RPMI7951 (cell line): ENCODE measurements around the gene TJP3. TPM values are rescaled to one million over a fixed set of nuclear protein-coding genes. Genes with fewer than 3 reads are reported as not detected.

Experiments used
- DNase-seq: peaks from one replicate; pipeline ENCODE4 v3.0.0-alpha.2; 2012; ENCODE audit warnings: low read depth
- total RNA-seq: library from RNA; depleted of rRNA; stranded (reverse); fragments of >200 nt; shearing (Covaris generic); gene quantifications from 2 replicates; pipeline ENCODE4 v1.2.3, GENCODE V29; 2014

Gene TJP3
- total RNA-seq, 1 experiment from 2014 or later, result not detected

DNA sequence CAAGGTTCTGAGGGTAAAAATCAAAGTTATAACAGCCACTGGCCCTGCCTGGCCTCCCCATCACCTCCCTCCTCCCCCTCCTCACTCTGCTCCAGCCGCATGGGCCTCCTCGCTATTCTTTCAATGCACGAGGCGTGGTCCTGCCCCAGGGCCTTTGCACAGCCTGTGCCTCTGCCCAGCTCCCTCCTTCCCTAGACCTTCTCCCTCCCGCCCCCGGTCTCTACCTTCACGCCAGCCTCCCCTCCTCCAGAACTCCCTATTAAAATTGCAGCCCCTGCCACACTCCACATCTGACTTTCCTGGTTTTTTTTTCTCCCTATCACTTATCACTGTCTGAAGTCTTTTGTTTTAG lies 60.5 kb downstream of the TJP3 start:
- DNase-seq, result no peak

DNA sequence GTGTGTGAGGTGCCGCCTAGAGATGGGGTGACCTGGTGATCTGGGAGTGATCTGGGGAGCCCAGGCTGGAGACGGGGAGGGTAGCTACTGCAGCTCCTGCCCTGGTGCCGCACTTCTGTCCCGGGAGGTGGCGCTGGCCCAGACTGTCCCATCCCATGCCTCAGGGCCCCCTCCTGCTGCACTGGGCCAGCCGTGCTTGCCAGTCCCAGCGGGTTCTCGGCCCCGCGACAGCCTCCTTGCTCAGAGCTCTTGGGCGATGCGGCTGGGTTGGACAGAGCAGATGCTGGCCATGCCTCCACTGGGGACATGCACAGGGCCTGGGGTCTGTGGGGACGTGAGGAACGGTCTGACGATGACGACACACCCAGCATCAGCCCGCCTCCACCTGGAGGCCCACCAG lies 61.3 kb downstream of the TJP3 start:
- no peak for DNase-seq

DNA sequence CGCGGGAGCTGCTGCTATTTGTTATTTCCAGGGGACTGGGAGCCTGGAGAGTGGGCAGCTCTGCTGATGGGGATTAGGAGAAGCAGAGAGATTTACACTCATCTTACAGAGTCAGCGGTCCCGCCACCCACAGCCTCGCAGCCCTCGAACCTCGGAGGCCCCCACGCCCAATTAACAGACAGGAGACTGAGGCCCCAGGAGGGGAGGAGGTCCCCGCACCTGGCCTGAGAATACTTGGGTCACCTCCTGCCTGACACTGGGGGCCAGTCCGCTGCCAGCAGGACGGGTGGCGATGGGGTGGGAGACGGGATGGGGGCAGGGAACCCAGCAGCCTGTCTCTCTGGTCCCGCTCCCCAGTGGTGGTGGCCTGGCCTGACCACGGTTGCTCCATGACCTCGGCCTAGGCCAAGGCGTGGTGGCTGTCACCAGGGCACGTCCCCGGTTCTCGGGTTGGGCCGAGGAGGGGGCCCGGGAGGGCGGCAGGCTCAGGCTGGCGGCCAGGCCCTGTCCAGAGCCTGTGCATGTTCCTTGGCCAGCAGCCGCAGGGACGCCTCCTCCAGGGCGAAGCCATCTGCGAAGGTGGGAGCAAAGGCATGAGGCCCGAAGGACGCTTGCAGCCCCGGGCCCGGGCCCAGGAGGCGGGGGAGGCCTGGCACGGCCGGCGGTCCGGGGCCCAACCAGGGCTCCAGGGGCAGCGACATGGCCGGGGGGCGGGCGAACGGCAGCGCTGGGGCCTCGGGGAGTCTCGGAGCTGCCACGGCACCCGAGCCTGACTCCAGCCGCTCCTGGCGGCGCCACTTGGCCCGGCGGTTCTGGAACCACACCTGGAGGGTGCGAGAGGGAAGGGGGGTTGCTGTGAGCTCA lies 62.2 kb downstream of the TJP3 start:
- no peak for DNase-seq

DNA sequence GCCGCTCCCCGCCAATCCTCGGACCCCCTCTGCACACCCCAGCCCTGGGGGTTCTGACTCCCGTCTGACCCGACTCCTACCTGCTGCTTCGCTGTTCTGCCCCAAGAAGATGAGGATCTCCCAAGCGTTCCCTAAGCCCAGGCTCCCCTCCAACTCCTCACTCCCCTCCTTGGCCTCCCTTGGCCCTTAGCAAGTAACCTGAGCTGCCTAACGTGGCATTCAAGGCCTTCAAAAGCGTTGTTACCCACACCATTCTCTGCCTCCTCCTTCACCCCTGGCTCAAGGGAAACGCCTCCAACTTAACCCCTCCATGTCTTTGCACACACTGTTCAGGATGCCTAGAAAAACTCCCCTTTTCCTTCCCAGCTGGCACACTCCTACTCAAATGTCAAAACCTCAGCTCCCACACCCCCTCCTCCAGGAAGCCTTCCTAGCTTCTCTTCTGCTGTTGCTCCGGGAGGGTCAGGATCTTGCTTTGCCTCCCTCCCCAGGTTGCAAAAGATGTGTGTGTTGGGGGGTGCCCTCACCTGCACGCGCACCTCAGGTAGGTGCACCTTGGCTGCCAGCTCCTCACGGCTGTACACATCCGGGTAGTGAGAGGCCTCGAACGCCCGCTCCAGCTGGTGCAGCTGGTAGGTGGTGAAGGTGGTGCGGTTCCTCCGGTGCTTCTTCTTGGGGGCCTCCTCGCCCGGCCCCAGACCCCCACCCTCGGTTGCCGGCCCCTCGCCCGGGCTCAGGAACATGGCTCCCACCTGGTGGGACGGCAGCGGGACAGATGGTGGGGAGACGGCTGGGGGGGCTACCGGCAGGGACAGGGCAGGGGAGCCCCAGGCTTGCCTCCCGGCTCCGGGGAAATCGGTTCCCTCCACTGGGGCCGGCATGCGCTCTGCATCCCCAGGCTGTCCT lies 63.1 kb downstream of the TJP3 start:
- DNase-seq, result no peak

DNA sequence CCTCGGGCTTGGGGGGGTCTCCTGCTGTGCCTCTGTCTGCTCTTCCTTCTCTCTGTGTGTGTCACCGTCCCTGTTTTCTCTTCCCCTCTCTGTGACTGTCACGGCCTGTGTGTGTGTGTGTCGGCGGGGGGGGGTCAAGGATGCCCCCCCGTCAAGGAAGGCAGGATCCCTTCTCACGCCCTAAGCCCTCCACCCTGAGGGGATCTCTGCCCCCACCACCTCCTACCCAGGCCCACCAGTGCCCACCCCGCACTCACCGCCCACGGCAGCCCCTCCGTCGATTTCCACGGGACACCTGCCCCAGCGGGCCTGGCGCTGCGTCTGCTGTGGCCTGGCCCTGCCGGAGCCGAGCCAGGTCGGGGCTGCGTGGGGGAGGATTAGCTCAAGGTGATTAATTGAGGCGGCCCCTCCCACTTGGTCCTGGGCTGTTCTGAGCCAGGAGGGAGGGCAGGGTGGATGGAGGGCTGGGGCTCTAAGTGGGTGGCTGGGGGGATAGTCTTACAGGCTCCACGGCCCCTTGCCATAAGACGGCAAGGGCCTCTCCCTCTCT lies 63.8 kb downstream of the TJP3 start, which contains the start of gene RAX2:
RAX2 (minus strand) TSS at position 323 of the 550 bp plus-strand sequence. CDS start 486 bp downstream, outside the sequence.
- DNase-seq, result no peak

DNA sequence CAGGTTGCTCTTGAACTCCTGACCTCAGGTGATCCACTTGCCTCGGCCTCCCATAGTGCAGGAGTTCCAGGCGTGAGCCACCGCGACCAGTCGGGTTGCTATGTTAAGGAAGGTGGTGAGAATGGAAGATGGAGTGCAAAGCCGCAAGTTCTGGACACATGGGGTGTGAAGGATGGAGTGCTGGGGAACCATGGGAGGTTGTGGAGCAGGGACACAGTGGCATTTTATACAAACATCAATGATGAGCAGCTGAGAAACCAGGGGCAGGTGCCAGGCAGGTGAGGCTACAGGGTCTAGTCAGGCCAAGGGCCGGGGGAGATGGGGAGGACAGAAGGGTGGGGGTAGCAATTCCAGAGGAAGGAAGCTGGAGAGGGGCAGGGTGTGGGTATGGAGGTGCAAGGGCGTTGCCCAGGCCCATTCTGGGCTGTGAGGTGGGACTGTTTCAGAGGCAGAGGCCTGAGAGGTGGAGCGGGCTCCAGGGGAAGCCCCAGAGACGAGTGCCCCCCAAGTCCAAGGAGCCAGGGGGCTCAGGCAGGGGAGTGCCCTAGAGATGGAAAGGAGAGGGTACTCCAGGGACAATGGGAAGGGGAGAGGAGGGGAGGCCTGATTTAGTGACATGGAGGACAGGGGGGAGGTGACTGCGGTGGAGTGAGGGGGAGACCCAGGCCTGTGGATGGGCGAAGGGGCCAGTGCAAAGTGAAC lies 65.8 kb downstream of the TJP3 start:
- DNase-seq, result no peak

DNA sequence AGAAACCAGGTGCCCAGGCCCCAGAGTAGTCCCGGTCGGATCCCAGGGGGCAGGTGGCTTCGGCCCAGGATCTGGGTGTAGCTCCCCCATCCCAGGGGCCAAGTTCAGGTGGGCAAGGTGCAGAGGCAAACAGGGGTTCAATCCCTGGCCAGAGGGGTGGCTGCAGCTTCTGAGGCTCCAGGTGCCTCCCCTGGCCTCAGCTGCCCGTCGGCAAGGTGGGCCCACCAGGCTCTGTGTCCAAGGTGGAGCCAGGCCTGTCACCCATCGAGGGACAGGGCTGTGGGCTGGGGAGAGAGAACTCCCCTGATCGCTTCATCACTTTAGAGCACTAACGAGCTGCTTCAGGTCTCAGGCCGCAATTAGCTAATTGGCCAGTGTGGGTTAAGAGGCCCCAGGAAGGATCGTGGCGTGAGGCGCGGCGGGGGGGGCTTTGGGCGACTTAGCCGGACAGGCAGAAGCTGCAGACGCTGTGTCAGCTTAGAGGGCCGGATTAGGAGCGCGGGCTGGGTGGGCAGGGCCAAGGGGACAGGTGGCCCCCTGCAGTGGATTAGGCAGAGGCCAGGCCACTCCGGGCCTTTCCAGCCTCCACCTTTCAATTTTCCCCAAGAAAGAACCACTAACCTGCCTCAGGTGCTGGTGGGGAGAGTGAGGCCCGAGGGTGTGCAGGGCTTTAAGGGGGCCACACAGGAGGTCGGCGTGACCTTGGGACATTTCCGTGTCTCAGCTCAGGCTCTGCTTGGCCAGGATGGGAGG lies 66.6 kb downstream of the TJP3 start:
- no peak for DNase-seq

DNA sequence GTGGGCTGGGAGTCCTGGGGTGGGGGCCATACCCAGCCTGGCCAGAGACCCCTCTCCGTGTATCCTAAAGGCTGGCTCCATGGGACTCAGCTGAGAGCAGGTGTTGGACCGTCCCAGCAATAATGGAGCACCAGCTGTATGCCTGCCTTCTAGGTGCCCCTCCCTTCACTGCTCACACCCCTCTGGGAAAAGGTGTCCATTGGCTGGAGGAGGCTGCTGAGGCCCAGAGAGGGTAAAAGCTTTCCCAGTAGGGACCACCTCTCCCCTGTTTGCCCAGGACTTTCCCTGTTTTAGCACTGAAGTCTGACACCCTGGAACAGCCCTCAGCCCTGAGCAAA lies 67.2 kb downstream of the TJP3 start:
- no peak for DNase-seq

DNA sequence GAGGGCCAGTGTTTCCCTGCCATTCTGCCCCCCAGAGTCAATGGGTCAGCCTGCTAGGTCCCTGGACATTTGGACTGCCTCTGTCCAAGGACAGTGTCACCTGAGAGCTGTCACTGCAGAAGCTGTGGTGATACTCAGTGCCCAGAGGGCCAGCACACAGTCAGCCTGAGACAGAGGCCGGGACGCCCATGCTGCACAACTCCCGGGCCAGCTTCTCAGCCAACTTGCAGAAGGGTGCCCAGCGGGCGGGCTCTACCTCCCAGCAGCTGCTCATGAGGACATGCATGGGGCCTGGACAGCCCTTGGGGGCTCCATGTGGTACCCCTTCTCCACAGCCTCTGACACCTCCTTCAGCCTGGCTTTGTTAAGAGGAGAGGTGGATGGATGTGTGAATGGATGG lies 67.6 kb downstream of the TJP3 start:
- DNase-seq, result no peak

DNA sequence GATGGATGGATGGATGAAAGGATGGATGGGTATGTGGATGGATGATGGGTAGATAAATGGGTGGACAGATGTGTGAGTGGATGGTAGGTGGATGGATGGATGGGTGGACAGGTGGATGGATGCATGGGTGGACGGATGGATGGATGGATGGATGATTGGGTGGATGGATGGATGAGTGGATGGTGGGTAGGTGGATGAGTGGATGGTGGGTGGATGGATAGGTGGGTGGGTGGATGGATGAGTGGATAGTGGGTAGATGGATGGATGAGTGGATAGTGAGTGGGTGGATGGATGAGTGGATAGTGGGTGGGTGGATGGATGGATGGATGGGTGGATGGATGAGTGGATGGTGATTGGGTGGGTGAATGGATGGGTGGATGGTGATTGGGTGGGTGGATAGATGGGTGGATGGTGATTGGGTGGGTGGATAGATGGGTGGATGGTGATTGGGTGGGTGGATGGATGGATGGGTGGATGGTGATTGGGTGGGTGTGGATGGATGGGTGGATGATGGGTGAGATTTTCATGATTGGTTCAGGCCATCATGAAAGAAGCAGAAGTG lies 68.4 kb downstream of the TJP3 start:
- DNase-seq, result no peak

DNA sequence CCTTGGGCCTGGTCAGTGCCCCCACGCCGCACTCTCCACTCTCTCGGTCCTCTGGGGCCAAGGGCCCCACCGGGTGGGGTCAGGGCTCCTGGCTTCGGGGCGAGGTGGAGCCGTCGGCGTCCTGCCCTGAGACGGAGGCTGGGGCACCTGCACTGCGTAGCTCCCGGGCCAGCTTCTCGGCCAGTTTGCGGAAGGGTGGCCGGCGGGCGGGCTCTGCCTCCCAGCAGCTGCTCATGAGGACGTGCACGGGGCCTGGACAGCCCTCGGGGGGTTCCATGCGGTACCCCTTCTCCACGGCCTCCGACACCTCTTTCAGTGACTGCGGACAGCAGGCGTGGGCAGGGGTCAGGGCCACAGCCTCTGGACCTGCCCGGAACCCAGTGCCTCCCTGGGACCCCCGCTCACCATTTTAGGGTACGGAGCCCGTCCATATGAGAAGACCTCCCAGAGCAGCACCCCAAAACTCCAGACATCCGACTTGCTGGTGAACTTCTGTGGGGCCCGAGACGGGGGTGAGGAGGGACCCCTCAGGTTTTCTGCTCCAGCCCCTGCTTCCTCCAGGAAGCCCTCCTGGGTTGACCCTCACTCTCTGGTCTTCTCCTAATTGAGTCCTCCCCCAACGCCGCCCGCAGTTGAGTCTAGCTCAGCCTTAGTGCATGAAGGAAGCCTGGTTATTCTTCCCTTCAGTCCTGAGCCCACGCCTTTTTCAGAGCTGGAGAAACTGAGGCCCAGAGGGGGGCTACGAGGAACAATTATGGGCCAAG lies 70.1 kb downstream of the TJP3 start:
- no peak for DNase-seq

DNA sequence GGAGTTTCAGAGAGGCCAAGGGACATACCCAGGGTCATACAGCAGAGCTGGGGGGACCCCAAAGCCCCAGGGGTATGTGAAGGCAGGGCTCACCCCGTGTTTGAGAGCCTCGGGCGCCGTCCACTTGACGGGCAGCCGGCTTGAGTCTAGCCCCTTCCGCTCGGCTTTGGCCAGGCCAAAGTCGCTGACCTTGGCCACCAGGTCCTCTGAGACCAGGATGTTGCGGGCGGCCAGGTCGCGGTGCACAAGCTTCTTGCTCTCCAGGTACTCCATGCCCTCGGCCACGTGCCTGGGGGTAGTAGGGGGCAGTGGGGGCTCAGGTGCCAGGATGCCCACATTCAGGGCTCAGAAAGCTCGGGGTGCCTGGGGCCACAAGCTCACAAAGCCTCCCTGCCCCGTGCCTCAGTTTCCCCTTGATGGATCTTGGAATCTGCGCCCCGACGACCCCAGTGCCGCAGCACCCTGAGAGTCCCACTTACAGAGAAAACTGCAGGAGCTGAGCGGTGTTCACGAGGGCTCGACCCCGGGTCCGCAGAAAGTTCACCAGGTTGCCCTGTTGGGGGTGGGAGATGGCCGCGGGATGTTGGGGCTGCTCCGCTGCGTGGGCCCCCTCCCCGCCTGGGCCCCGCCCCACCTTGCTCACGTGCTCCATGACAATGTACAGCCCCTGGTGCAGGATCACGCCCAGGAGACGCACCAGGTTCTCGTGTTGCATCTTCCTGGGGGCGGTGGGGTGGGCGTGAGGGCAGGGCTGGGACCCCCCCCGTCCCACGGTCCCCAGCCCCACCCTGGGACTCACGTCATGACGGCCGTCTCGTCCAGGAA lies 70.9 kb downstream of the TJP3 start:
- no peak for DNase-seq

DNA sequence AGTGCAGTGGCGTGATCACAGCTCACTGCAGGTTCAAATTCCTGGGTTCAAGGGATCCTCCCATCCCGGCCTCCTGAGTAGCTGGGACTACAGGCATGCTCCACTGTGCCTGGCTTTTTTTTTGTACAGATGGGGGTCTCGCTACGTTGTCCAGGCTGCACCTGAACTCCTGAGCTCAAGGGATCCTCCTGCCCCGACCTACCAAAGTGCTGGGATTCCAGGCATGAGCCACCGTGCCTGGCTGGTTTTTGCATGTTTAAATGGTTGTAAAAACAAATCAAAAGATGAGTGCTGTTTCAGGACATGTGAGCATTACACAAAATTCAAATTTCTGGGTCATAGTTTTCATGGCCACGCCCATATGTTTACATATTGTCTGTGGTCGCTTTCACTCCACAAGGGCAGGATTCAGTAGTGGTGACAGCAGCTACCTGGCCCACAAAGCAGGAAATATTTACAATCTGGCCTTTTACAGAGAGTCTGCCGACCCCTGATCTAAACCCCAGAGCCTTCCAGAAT lies 72.7 kb downstream of the TJP3 start:
- no peak for DNase-seq

DNA sequence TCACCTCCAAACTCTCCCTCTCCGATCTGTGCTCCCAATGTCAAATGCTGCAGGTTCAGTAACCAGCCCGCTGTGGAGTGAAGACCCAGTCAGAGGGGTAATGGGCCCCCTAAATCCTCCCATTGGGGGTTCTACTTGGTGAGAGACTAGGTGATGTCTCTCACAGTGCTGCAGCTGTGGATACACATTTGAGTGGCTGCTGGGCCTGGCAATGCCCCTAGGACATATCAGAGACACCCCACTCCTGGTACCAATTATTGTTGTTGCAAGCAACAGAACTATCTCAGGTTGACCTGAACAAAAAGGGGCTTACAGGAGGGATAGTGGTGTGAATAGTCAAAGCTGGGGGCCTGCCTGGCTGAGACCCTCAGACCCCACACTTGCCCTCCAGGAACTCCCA lies 73.4 kb downstream of the TJP3 start:
- DNase-seq, result no peak

DNA sequence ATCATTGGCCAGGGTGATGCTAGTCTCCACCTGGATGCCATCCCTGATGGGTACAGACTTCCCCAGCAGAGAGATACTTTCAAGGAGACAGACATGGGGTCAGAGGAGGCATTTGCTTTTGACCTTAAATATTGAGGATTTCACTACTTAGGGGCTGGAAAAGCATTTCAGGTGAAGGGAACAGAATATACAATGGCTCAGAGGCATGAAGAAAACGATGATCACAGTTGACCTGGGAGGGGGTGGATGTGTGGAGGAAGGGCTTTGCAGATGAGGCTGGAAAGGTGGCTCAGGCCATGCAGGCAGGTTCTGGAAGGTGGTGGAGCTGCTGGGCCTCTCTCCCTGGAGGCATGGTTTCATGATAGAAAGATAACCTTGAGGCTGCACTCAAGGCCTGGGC lies 74.1 kb downstream of the TJP3 start:
- no peak for DNase-seq

DNA sequence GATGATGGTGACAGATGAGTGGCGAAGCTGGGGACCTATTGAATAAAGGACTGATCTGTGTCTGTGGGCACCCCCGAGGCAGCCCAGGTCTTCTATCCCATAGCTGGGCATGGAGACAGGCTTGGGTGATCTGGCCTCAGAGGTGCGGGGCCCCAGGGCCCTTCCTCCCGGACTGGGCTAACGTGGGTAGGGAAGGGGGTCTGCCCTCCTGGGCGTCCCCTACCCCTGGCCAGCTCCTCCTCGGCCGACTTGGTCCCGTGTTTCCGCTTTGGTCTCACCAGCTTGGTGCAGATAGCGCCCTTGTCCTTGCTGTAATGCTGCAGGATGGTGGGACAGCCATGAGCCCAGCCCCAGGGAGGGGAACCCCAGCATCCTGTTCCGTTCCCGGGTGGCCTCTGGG lies 74.7 kb downstream of the TJP3 start:
- DNase-seq, result no peak

DNA sequence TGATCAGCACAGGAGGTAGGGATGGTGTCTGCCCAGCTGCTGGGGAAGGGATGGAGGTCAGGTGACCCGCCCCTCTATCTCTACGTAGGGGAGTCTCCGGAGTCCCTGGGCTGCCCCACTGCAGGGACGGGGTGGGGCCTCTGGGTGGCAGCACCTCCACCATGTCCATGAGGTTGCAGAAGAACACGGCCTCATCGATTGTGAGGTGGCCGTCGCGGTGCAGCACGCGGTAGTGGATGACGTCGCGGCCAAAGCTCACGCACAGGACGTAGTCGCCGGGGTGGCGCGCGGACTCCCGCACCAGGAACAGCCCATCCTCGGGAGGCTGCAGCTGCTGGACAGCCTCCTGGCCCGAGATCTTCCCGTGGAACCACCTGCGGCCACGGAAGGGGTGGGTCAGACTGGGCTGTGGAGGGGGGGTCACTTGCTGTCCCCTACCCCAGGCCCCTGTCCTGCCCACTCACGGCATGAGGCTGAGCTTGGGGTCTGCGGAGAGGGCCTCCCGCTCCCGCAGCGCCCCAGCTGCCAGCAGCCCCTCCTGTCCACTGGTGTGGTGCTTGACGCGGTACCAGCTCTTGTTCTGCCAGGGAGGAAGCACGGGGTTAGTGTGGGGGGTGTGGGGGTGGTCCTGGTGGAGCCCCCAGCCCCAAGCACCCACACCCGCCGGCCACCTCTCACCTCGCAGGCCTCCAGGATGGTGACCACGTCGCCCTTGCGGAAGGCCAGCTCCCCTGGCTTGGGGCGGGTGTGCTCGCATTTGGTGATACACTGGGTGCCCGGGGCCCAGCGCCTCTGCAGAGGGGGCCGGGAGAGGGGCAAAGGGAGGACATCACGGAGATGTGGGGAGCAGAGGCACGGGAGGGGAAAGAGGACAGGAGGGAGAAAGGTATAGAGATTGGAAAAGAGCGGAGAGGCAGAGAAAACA lies 75.7 kb downstream of the TJP3 start:
- DNase-seq, result no peak
